ENCODE measurements around the gene CAT.

Gene CAT

GRCh38 chr11:34461215-34461614 is 22.5 kb downstream of the CAT start:
- no peak for DNase-seq

GRCh38 chr11:34464591-34465051 is 25.9 kb downstream of the CAT start:
- DNase-seq, result no peak

GRCh38 chr11:34466802-34467488 is 28.2 kb downstream of the CAT start:
- no peak for DNase-seq

GRCh38 chr11:34468209-34468841 is 29.6 kb downstream of the CAT start:
- peak; percentile 7 to 18 for DNase-seq

GRCh38 chr11:34473603-34474169 is 35.0 kb downstream of the CAT start:
- DNase-seq, result no peak

GRCh38 chr11:34475656-34476055 is 36.9 kb downstream of the CAT start:
- no peak for DNase-seq

- DNase-seq, result no peak
Measured at GRCh38 chr11:34476849-34477248, 38.1 kb downstream of the CAT start.

- no peak for DNase-seq
Measured at GRCh38 chr11:34478845-34479663, 40.3 kb downstream of the CAT start.

GRCh38 chr11:34480314-34480713 is 41.6 kb downstream of the CAT start:
- peak in 1 of 2 experiments; percentile 6 for DNase-seq

- DNase-seq, result no peak
Measured at GRCh38 chr11:34481307-34481706, 42.6 kb downstream of the CAT start.

GRCh38 chr11:34483106-34483874 is 44.6 kb downstream of the CAT start:
- no peak for DNase-seq

- no peak for DNase-seq
Measured at GRCh38 chr11:34487430-34487829, 48.7 kb downstream of the CAT start.

GRCh38 chr11:34488855-34489557 is 50.3 kb downstream of the CAT start:
- DNase-seq, result no peak

- no peak for DNase-seq
Measured at GRCh38 chr11:34490304-34490703, 51.6 kb downstream of the CAT start.

GRCh38 chr11:34492806-34493414 is 54.2 kb downstream of the CAT start:
- DNase-seq, result peak; percentile 38 to 65

- DNase-seq, result no peak
Measured at GRCh38 chr11:34493468-34493867, 54.7 kb downstream of the CAT start.

GRCh38 chr11:34493926-34494595 is 55.3 kb downstream of the CAT start:
- DNase-seq, result no peak

GRCh38 chr11:34495239-34495723 is 56.5 kb downstream of the CAT start:
- DNase-seq, result no peak

GRCh38 chr11:34495724-34496377 is 57.1 kb downstream of the CAT start:
- no peak for DNase-seq
